HL-60 (cell line): ENCODE data around the gene SYTL3.

ENCODE experiments used
- POLR2AphosphoS5 ChIP-seq: IDR thresholded peaks from 2 replicates; pipeline ENCODE4 v1.6.1; 2012; ENCODE audit warnings: low read depth
- REST ChIP-seq: IDR thresholded peaks from 2 replicates; pipeline ENCODE4 v1.6.1; 2012; ENCODE audit warnings: low read depth; ENCODE audit not compliant: insufficient replicate concordance
- SPI1 ChIP-seq: IDR thresholded peaks from 2 replicates; pipeline ENCODE4 v1.6.1; 2012; ENCODE audit warnings: low read depth, mild to moderate bottlenecking, borderline replicate concordance
- TF ChIP-seq, protein P1 (sequence below): IDR thresholded peaks from one replicate; pipeline ENCODE4 v1.5.1; 2011; ENCODE audit warnings: low read length, control low read depth, inconsistent platforms; ENCODE audit not compliant: insufficient read depth

DNA sequence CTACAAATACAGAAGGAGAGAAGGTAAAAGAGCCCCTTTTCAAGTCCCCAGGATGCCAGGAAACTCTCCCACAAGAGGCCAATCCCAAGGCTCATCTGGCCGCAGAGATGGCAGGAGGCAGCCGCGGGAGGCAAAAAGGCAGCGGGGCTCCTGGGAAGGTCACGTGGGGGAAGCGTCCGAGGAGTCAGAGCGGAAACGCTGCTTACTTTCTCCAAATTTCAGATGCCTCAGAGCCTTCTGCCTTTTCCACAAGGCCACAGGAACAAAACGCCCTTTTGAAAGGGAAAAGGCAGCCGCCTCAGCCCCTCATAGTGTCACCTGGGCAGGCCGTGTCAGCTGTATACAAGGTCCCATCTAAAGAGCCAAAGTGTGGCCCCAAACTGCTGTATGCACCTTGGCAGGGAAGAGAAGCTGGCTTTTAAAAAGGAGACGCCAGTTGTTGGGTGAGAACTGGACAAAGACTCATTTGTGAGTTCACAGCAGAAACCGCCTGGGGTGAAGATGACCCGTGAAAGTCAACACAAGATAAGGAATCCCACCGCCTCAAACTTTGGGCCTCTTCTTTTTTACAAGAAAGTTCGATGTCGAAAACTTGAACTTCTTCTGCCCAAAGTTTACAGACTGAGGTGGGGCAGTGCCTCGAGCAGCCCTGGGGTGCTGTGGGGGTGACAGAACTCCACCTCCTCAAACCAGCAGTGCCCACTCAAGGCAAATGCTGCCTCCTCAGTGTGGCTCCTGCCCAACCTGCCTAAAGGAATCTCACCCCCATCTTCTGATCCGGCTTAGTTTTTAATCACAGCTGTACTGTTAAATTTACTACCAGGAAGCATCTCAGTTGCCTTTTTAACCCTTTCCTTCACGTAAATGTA, 124.0 kb downstream of the SYTL3 start:
- TF ChIP-seq POLR2AphosphoS5 (no peak), SPI1 (no peak), REST (no peak)
- TF ChIP-seq, protein P1, sequence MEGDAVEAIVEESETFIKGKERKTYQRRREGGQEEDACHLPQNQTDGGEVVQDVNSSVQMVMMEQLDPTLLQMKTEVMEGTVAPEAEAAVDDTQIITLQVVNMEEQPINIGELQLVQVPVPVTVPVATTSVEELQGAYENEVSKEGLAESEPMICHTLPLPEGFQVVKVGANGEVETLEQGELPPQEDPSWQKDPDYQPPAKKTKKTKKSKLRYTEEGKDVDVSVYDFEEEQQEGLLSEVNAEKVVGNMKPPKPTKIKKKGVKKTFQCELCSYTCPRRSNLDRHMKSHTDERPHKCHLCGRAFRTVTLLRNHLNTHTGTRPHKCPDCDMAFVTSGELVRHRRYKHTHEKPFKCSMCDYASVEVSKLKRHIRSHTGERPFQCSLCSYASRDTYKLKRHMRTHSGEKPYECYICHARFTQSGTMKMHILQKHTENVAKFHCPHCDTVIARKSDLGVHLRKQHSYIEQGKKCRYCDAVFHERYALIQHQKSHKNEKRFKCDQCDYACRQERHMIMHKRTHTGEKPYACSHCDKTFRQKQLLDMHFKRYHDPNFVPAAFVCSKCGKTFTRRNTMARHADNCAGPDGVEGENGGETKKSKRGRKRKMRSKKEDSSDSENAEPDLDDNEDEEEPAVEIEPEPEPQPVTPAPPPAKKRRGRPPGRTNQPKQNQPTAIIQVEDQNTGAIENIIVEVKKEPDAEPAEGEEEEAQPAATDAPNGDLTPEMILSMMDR, result no peak
